ENCODE results near the gene TSPAN9.

GRCh38 chr12:3207858-3208257, 130.7 kb downstream of the TSPAN9 start:
- TF ChIP-seq CTCF (IDR thresholded peaks at IDR 0.05) (no peak), EP300 (IDR thresholded peaks at IDR 0.05) (no peak), POLR2A (IDR thresholded peaks at IDR 0.05; ENCODE audit: low read depth) (no peak), POLR2AphosphoS5 (IDR thresholded peaks at IDR 0.05) (no peak)
